Measurements from ENCODE around the gene AKNA.

AKNA gene, protein sequence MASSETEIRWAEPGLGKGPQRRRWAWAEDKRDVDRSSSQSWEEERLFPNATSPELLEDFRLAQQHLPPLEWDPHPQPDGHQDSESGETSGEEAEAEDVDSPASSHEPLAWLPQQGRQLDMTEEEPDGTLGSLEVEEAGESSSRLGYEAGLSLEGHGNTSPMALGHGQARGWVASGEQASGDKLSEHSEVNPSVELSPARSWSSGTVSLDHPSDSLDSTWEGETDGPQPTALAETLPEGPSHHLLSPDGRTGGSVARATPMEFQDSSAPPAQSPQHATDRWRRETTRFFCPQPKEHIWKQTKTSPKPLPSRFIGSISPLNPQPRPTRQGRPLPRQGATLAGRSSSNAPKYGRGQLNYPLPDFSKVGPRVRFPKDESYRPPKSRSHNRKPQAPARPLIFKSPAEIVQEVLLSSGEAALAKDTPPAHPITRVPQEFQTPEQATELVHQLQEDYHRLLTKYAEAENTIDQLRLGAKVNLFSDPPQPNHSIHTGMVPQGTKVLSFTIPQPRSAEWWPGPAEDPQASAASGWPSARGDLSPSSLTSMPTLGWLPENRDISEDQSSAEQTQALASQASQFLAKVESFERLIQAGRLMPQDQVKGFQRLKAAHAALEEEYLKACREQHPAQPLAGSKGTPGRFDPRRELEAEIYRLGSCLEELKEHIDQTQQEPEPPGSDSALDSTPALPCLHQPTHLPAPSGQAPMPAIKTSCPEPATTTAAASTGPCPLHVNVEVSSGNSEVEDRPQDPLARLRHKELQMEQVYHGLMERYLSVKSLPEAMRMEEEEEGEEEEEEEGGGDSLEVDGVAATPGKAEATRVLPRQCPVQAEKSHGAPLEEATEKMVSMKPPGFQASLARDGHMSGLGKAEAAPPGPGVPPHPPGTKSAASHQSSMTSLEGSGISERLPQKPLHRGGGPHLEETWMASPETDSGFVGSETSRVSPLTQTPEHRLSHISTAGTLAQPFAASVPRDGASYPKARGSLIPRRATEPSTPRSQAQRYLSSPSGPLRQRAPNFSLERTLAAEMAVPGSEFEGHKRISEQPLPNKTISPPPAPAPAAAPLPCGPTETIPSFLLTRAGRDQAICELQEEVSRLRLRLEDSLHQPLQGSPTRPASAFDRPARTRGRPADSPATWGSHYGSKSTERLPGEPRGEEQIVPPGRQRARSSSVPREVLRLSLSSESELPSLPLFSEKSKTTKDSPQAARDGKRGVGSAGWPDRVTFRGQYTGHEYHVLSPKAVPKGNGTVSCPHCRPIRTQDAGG (N-terminal part only)

DNA sequence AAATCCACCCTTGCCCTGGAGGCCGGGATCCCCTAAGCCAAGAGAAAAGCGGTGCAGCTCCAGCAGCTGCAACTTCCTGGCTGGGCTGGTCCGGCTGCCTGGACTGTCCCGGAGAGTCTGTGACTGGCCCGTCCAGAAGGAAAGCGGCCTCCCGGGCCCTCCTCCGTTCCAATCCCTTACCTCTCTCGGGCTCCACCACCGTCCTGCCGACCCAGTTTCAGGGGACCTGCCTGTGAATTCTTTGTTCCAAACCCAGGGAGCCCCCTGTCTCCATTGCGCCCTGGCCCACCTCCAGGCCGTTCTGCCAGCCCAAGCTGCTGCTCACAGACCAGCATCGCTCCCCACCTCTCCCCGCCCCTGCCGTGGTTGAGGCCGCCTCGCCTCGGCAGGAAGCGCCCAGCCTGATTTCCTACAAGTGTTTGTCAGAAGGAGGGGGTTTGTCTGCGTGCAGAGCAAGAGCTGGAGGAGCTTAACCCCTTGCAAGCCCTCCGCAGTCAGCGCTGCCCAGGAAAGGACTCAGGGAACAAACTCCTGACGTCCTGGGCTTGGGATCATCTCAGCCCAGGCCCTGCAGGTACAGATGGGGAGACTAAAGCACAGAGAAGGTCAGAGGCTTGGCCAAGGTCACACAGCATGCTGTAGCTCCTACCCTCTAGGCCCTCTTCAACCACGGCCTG is at the start of gene AKNA:
TSS of gene AKNA (minus strand) at position 303 of the 677 bp plus-strand sequence. CDS start 6,649 bp downstream, outside the sequence.
- peak; percentile 83 for DNase-seq (ENCODE audit: low read depth)

- DNase-seq (ENCODE audit: low read depth), result no peak
These were observed 49.7 kb upstream of the AKNA start for GRCh38 chr9:114437401-114437893.

DNA sequence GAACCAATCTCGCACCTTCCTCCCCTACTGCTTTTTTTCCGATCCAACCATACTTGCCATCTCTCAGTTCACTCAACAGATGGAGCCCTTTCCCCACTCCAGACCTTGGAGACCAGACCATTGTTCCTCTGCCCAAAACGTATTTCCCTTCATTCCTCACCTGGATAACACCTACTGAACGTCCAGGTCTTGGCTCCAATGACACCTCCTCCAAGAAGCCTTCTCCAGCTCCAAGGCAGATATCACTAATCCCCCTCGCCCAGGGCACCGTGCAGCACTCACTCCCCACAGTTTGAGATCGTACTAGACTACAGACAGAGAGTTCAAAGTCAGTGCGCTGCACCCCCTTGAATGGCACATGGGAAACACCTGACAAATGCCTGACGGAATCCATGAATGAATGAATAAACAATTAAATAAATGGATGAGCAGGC is 47.1 kb upstream of the AKNA start:
- peak; percentile 52 for DNase-seq (ENCODE audit: low read depth)

GRCh38 chr9:114433720-114434255 is 46.0 kb upstream of the AKNA start:
- no peak for DNase-seq (ENCODE audit: low read depth)

DNA sequence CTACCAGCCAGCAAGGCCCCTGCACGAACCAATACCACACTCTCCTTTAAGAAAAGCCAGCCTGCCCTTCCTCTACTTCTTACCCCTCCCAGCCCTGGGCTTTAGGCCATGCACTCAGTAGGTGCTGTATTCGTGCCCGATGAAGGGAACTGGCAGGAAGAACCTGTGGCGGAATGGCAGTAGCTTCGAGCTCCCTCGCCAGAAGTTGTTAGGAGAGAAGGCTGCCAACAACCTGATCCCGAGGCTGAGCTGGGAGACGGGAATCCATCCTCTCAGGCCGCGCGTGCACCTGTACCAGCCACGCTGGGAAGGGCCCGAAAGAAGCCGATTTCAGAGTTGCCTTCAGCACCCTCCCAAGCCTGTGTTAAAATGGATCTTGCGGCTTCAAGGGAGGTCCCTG is 45.3 kb upstream of the AKNA start:
- no peak for DNase-seq (ENCODE audit: low read depth)

DNA sequence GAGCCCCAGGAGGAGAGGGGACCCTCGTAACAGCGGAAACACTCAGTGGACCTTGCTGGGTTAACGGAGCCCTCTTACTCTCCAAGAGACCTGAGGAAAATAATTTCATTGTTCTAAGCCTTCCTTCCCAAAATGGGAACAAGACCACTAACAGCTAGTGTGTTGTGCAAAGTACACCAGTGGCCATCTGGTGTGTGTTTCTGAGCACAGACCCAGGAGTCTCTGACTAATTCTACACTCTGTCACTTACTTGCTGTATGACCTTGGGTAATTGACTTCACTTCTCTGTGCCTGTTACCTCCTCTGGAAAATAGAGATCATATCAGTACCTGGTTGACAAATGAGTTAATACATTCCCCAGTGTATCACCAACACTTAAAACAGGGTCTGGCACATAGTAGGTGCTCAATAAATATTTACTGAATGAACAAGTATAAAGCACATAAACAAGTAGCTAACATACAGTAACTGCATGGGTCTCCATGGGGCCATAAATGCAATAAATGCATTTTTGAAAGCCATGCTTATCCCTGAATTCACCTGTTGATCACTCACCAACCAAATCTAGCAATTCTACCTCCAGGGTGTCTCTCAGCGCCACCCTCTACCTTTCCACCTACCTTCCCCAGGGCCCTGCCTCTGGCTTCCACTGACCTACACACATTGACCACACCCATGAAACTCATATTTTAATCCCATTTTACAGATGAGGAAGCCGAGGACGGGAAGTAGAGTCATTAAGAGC is 44.7 kb upstream of the AKNA start:
- no peak for DNase-seq (ENCODE audit: low read depth)

- DNase-seq (ENCODE audit: low read depth), result no peak
These were observed 44.0 kb upstream of the AKNA start for GRCh38 chr9:114431770-114432169.

DNA sequence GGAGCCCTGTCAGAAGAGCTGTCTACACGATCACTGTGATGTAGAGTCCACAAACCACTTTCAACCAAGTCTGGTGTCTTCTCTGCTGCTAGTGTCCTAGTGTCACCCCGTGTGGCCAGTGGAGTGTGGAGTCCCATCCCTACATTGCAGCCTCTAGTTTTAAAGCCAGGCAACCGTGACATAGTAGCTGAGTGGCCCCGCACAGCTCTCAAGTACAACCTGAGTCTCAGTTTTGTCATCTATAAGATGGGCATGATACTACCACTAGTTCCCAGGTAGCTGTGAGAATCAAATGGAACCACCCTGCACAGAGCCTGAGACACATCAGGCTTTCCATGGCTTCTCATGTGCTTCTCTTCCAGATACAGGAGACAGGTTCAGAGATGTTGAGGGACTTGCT is 43.2 kb upstream of the AKNA start:
- no peak for DNase-seq (ENCODE audit: low read depth)

- no peak for DNase-seq (ENCODE audit: low read depth)
These were observed 42.7 kb upstream of the AKNA start for GRCh38 chr9:114430457-114430856.

GRCh38 chr9:114429488-114429887 is 41.7 kb upstream of the AKNA start:
- DNase-seq (ENCODE audit: low read depth), result no peak

DNA sequence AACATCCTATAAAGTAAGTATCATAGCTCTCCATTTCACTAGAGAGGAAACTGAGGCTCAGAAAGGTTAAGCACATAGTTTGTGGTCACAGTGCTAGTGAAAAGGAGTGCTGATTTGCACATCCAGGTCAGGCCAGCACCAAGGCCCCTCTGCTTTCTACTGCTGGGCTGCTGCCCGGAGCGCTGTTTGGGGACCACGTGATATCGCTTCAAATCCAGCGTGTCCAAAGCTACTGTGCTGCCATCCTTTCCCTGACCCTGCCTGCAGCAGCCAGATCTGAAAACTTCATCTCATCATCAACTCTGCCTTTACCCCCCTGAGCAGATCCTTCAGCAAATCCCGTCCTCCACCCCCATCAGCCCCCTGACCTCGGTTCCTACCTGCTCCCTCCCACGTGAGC is 40.7 kb upstream of the AKNA start:
- DNase-seq (ENCODE audit: low read depth), result no peak

GRCh38 chr9:114427644-114428043 is 39.9 kb upstream of the AKNA start:
- no peak for DNase-seq (ENCODE audit: low read depth)

DNA sequence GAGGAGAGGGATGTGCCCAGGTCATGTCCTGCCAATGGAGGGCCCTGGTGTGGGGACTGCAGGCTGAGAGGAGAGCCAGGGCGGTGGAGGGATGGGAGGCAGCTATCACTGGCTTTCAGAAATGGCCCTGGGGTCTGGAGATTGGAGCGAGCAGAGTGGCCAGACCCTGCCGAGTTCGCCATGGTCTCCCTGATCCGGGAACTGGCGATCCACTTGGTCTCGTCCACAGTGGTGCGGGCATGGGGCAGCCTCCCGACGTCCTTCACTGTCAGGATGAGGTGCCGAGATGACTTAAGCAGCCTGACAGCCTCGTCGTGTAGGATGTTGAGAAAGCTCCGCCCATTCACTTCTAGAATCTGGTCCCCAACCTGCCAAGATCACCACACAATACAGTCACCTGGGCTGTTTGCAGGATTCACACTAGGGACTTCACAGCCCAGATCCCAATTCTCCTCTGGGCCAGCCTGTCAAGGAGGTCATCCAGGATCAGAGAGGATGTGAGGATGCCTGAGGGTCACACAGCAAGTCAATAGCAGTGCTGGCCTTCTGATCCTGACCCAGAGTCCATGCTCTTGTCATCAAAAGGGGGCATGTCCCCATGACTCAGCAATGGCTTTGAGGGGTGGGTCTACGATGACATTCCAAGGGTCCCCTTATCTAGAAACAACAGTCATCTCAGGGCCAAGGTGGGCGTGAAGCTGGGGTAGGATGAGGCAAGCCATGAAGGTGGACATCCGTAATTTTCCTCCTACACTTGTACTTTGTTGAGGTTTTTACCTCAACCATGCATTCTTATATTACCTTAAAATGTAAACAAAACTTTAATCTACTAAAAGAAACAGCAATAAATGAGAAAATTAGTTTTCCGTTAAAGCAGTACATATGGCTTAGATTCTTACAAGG is 38.5 kb upstream of the AKNA start:
- DNase-seq (ENCODE audit: low read depth), result no peak

DNA sequence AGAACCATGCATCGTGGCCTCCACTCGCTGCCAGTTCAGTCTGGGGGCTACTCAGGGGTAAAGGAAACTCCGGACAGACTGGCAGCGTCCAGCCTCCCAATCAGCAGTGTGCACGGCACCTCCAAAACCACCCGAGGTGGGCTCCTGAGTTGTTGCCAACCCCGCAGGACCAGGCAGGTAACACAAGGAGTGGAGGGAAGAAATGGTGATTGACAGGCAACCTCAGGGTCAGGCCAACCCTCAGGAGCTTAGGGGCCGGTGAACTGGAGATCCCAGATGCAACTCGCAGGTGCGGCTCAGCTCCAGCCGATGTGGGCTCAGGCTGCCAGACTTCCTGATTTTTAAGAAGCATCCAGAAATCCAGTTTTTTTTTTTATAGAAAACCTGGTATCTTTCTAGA is 37.3 kb upstream of the AKNA start:
- no peak for DNase-seq (ENCODE audit: low read depth)

GRCh38 chr9:114424126-114424525 is 36.3 kb upstream of the AKNA start:
- DNase-seq (ENCODE audit: low read depth), result no peak

DNA sequence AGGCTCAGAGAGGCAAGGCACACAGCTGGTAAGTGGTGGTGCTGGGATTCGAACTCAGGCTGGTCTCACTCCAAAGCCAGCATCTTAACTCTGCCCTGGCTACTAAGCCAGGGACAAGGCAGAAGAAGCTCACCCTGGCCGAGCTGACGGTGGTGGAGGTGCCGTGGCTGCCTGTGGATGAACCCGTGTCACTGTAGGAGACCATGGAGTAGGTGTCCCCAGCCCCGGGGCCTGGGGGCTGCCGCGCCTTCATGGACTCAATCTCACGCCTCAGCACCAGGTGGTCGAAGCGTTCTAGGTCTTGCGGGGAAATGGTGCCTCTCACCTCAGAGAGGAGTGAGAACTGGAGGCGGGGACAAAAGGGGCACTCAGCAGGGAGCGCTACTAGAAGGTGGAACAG is 35.4 kb upstream of the AKNA start:
- DNase-seq (ENCODE audit: low read depth), result no peak

GRCh38 chr9:114421147-114421546 is 33.4 kb upstream of the AKNA start:
- no peak for DNase-seq (ENCODE audit: low read depth)

GRCh38 chr9:114419796-114420195 is 32.0 kb upstream of the AKNA start:
- DNase-seq (ENCODE audit: low read depth), result no peak

GRCh38 chr9:114418053-114418452 is 30.3 kb upstream of the AKNA start:
- no peak for DNase-seq (ENCODE audit: low read depth)

Data from EH (cell line).